ENCODE measurements around the gene OR8B8. TPM values are rescaled to one million over a fixed set of nuclear protein-coding genes. Genes with fewer than 3 reads are reported as not detected.

OR8B8 gene
- total RNA-seq, 1 experiment from 2014 or later = not detected

- TF ChIP-seq ZBTB33 (IDR thresholded peaks at IDR 0.05; ENCODE audit: extremely low read depth, insufficient replicate concordance, low read length) (no peak), ATF3 (IDR thresholded peaks at IDR 0.05) (no peak)
- H3K79me2 ChIP-seq (ENCODE audit: insufficient read depth, low read length) = no peaks in the 10 kb centered on the region
- intact Hi-C loops (cut with micrococcal nuclease) = no loop called here
Observed at GRCh38 chr11:124474079-124474478, 28.6 kb upstream of the OR8B8 start.

GRCh38 chr11:124473476-124473875, 28.0 kb upstream of the OR8B8 start:
- BruUV-seq (replicated peaks) = no TSS peak
- no peaks in the 10 kb centered on the region for H3K9me3 ChIP-seq (ENCODE audit: control insufficient read depth in 1 of 2, insufficient read depth in 1 of 2, low read depth in 1 of 2, low read length in 2 of 2)
- no peaks in the 10 kb centered on the region for H3K4me1 ChIP-seq (ENCODE audit: control insufficient read depth in 1 of 2, insufficient read depth in 2 of 2, low read length in 2 of 2)
- H2AFZ ChIP-seq (ENCODE audit: low read depth, low read length, poor library complexity, severe bottlenecking) = no peak overlapping the region
- H3K27me3 ChIP-seq (ENCODE audit: insufficient read depth, low read length) = peaks cover 69% of the 10 kb centered on the region
- intact Hi-C loops (cut with micrococcal nuclease) = no loop called here
- no peak for DNase-seq (ENCODE audit: low read depth, low spot score)
- H4K20me1 ChIP-seq (ENCODE audit: insufficient read depth) = no peaks in the 10 kb centered on the region
- ChIA-PET RAD21 (ENCODE audit: low non-redundant PET in 1 of 2, low total read pairs in 2 of 2, uncharacterized antibody in 2 of 2, unreplicated experiment in 2 of 2) (no interaction called here), CTCF (no interaction called here), POLR2A (no interaction called here)
- TF ChIP-seq TCF7L2 (IDR thresholded peaks at IDR 0.05; ENCODE audit: borderline replicate concordance, extremely low read depth, insufficient read depth, insufficient read length) (no peak), SIN3A (IDR thresholded peaks at IDR 0.05; ENCODE audit: low read depth) (no peak), ELF1 (IDR thresholded peaks at IDR 0.05; ENCODE audit: borderline replicate concordance, low read depth) (no peak), JUND (IDR thresholded peaks at IDR 0.05) (no peak), EGR1 (IDR thresholded peaks at IDR 0.05; ENCODE audit: low read depth) (no peak), EZH2phosphoT487 (IDR thresholded peaks at IDR 0.05; ENCODE audit: borderline replicate concordance) (no peak), ATF3 (IDR thresholded peaks at IDR 0.05) (no peak), ZFX (IDR thresholded peaks at IDR 0.05) (no peak), ZBTB33 (IDR thresholded peaks at IDR 0.05; ENCODE audit: extremely low read depth, insufficient replicate concordance, low read length) (no peak), CBX3 (IDR thresholded peaks at IDR 0.05; ENCODE audit: low read depth) (no peak), EZH2 (IDR thresholded peaks at IDR 0.05) (no peak), POLR2AphosphoS5 (IDR thresholded peaks at IDR 0.05; ENCODE audit: low read depth, low read length) (no peak), MAX (IDR thresholded peaks at IDR 0.05) (no peak), SP1 (IDR thresholded peaks at IDR 0.05; ENCODE audit: low read depth) (no peak), POLR2A (IDR thresholded peaks at IDR 0.05; ENCODE audit: borderline replicate concordance, extremely low read depth, insufficient read depth, insufficient read length) (no peak), CEBPB (IDR thresholded peaks at IDR 0.05; ENCODE audit: low read depth) (no peak)
- ATAC-seq = no peak
- H3K9ac ChIP-seq (ENCODE audit: low read length) = no peak overlapping the region
- H3K27ac ChIP-seq (ENCODE audit: low read depth, low read length) = no peak overlapping the region
- no peaks in the 10 kb centered on the region for H3K36me3 ChIP-seq (ENCODE audit: control insufficient read depth in 1 of 2, insufficient read depth in 2 of 2, low read length in 2 of 2)
- H3K4me2 ChIP-seq (ENCODE audit: low read length) = no peak overlapping the region
- H3K4me3 ChIP-seq (replicated peaks in 1 of 2; ENCODE audit: low read depth in 1 of 2, low read length in 2 of 2) = no peak overlapping the region
- H3K9me2 ChIP-seq (ENCODE audit: insufficient read depth) = no peaks in the 10 kb centered on the region
- no peaks in the 10 kb centered on the region for H3K79me2 ChIP-seq (ENCODE audit: insufficient read depth, low read length)

More at GRCh38 chr11:124474079-124474478, 28.6 kb upstream of the OR8B8 start:
- H4K20me1 ChIP-seq (ENCODE audit: insufficient read depth) = no peaks in the 10 kb centered on the region
- H3K9ac ChIP-seq (ENCODE audit: low read length) = no peak overlapping the region
- RAD21 ChIA-PET (ENCODE audit: low non-redundant PET in 1 of 2, low total read pairs in 2 of 2, uncharacterized antibody in 2 of 2, unreplicated experiment in 2 of 2) = no interaction called here
- no peaks in the 10 kb centered on the region for H3K9me3 ChIP-seq (ENCODE audit: control insufficient read depth in 1 of 2, insufficient read depth in 1 of 2, low read depth in 1 of 2, low read length in 2 of 2)
- no peak for DNase-seq (ENCODE audit: low read depth, low spot score)
- CTCF ChIA-PET = no interaction called here
- peaks cover 67% of the 10 kb centered on the region for H3K27me3 ChIP-seq (ENCODE audit: insufficient read depth, low read length)
- H3K4me1 ChIP-seq (ENCODE audit: control insufficient read depth in 1 of 2, insufficient read depth in 2 of 2, low read length in 2 of 2) = no peaks in the 10 kb centered on the region
- no peak overlapping the region for H3K4me2 ChIP-seq (ENCODE audit: low read length)
- POLR2A ChIA-PET = no interaction called here
- no TSS peak for BruUV-seq (replicated peaks)
- no peak overlapping the region for H2AFZ ChIP-seq (ENCODE audit: low read depth, low read length, poor library complexity, severe bottlenecking)
- ATAC-seq = no peak
- no peak overlapping the region for H3K27ac ChIP-seq (ENCODE audit: low read depth, low read length)
- no peaks in the 10 kb centered on the region for H3K9me2 ChIP-seq (ENCODE audit: insufficient read depth)
- no peak overlapping the region for H3K4me3 ChIP-seq (replicated peaks in 1 of 2; ENCODE audit: low read depth in 1 of 2, low read length in 2 of 2)
- no peaks in the 10 kb centered on the region for H3K36me3 ChIP-seq (ENCODE audit: control insufficient read depth in 1 of 2, insufficient read depth in 2 of 2, low read length in 2 of 2)

All from HCT116 (cell line).